Measurements from ENCODE around the gene THSD4.

Gene THSD4

GRCh38 chr15:71220828-71221227 lies 105.6 kb downstream of the THSD4 start:
- DNase-seq (ENCODE audit: low read depth in 1 of 2, low spot score in 1 of 2) = no peak

GRCh38 chr15:71221417-71221816 lies 106.1 kb downstream of the THSD4 start:
- DNase-seq (ENCODE audit: low read depth in 1 of 2, low spot score in 1 of 2) = no peak

GRCh38 chr15:71223516-71223915 lies 108.2 kb downstream of the THSD4 start:
- DNase-seq (ENCODE audit: low read depth in 1 of 2, low spot score in 1 of 2) = no peak

- DNase-seq (ENCODE audit: low read depth in 1 of 2, low spot score in 1 of 2) = no peak
Measured at GRCh38 chr15:71224024-71224423, 108.8 kb downstream of the THSD4 start.

- no peak for DNase-seq (ENCODE audit: low read depth in 1 of 2, low spot score in 1 of 2)
Measured at GRCh38 chr15:71225851-71226250, 110.6 kb downstream of the THSD4 start.

GRCh38 chr15:71226536-71227455 lies 111.5 kb downstream of the THSD4 start:
- no peak for DNase-seq (ENCODE audit: low read depth in 1 of 2, low spot score in 1 of 2)

GRCh38 chr15:71228403-71228802 lies 113.1 kb downstream of the THSD4 start:
- DNase-seq (ENCODE audit: low read depth in 1 of 2, low spot score in 1 of 2) = no peak

GRCh38 chr15:71230303-71230702 lies 115.0 kb downstream of the THSD4 start:
- DNase-seq (ENCODE audit: low read depth in 1 of 2, low spot score in 1 of 2) = no peak

GRCh38 chr15:71231758-71232157 lies 116.5 kb downstream of the THSD4 start:
- DNase-seq (ENCODE audit: low read depth in 1 of 2, low spot score in 1 of 2) = no peak

- no peak for DNase-seq (ENCODE audit: low read depth in 1 of 2, low spot score in 1 of 2)
Measured at GRCh38 chr15:71232411-71232810, 117.1 kb downstream of the THSD4 start.

- DNase-seq (ENCODE audit: low read depth in 1 of 2, low spot score in 1 of 2) = no peak
Measured at GRCh38 chr15:71237456-71238188, 122.4 kb downstream of the THSD4 start.

GRCh38 chr15:71238926-71239325 lies 123.7 kb downstream of the THSD4 start:
- no peak for DNase-seq (ENCODE audit: low read depth in 1 of 2, low spot score in 1 of 2)

GRCh38 chr15:71239592-71240364 lies 124.5 kb downstream of the THSD4 start:
- DNase-seq (ENCODE audit: low read depth in 1 of 2, low spot score in 1 of 2) = no peak

- DNase-seq (ENCODE audit: low read depth in 1 of 2, low spot score in 1 of 2) = no peak
Measured at GRCh38 chr15:71242292-71242691, 127.0 kb downstream of the THSD4 start.

GRCh38 chr15:71244250-71244649 lies 129.0 kb downstream of the THSD4 start:
- no peak for DNase-seq (ENCODE audit: low read depth in 1 of 2, low spot score in 1 of 2)

GRCh38 chr15:71245588-71245987 lies 130.3 kb downstream of the THSD4 start:
- DNase-seq (ENCODE audit: low read depth in 1 of 2, low spot score in 1 of 2) = no peak

- no peak for DNase-seq (ENCODE audit: low read depth in 1 of 2, low spot score in 1 of 2)
Measured at GRCh38 chr15:71248386-71248785, 133.1 kb downstream of the THSD4 start.

- DNase-seq (ENCODE audit: low read depth in 1 of 2, low spot score in 1 of 2) = no peak
Measured at GRCh38 chr15:71249986-71250385, 134.7 kb downstream of the THSD4 start.

GRCh38 chr15:71250936-71251583 lies 135.8 kb downstream of the THSD4 start:
- no peak for DNase-seq (ENCODE audit: low read depth in 1 of 2, low spot score in 1 of 2)

GRCh38 chr15:71251584-71252043 lies 136.3 kb downstream of the THSD4 start:
- no peak for DNase-seq (ENCODE audit: low read depth in 1 of 2, low spot score in 1 of 2)

All from activated T-helper 1 cell treated with anti-CD3 and anti-CD28 coated beads, Interleukin-2, amount 50 U/mL, for 16 hours (primary cell).